Liver (tissue), 3 donors: ENCODE results near the gene ERI3.

Experiments used
- CTCF ChIP-seq: fragments of 150-350 bp; IDR thresholded peaks from 2 replicates; pipeline ENCODE4 v1.5.1; 2017; ENCODE audit warnings: improper control_type of control experiment, low read depth, low read length; ENCODE audit not compliant: missing input control
- EGR1 ChIP-seq, 2 donors: IDR thresholded peaks; 2 replicates each; pipeline ENCODE4 v1.6.1; 2016 to 2018; ENCODE audit warnings: antibody characterized with exemption in 2 of 2, low read depth in 2 of 2
- FOXA1 ChIP-seq: IDR thresholded peaks from 2 replicates; pipeline ENCODE4 v1.6.1; 2016; ENCODE audit warnings: antibody characterized with exemption
- HNF4A ChIP-seq, 2 donors: conservative IDR thresholded peaks; 2 replicates each; pipeline ENCODE4 v1.6.1; 2016; ENCODE audit warnings: antibody characterized with exemption in 2 of 2, mild to moderate bottlenecking in 2 of 2
- HNF4G ChIP-seq: IDR thresholded peaks from 2 replicates; pipeline ENCODE4 v1.6.1; 2016; ENCODE audit warnings: antibody characterized with exemption
- RAD21 ChIP-seq, 2 donors: IDR thresholded peaks; 2 replicates each; pipeline ENCODE4 v1.6.1; 2016; ENCODE audit warnings: antibody characterized with exemption in 2 of 2, mild to moderate bottlenecking in 2 of 2
- REST ChIP-seq: IDR thresholded peaks from 2 replicates; pipeline ENCODE4 v1.6.1; 2016; ENCODE audit warnings: antibody characterized with exemption, mild to moderate bottlenecking
- RXRA ChIP-seq, 2 donors: IDR thresholded peaks; 2 replicates each; pipeline ENCODE4 v1.6.1; 2017 to 2018; ENCODE audit warnings: antibody characterized with exemption in 2 of 2, mild to moderate bottlenecking in 1 of 2
- SP1 ChIP-seq: IDR thresholded peaks from 2 replicates; pipeline ENCODE4 v1.6.1; 2018; ENCODE audit warnings: antibody characterized with exemption, mild to moderate bottlenecking
- TAF1 ChIP-seq: conservative IDR thresholded peaks from 2 replicates; pipeline ENCODE4 v1.6.1; 2016; ENCODE audit warnings: antibody characterized with exemption, mild to moderate bottlenecking
- TF ChIP-seq, protein P1 (sequence below): IDR thresholded peaks from 2 replicates; pipeline ENCODE4 v1.6.1; 2016; ENCODE audit warnings: antibody characterized with exemption
- TF ChIP-seq, protein P2 (sequence below): IDR thresholded peaks from 2 replicates; pipeline ENCODE4 v1.6.1; 2016; ENCODE audit warnings: antibody characterized with exemption
- donor health status: healthy.
- donor health status: healthy.

GRCh38 chr1:44266400-44267344 lies 88.4 kb downstream of the ERI3 start:
- TF ChIP-seq TAF1 (no peak), RXRA (IDR thresholded peaks at IDR 0.05) (no peak), CTCF (no peak), HNF4A (conservative IDR thresholded peaks at IDR 0.05) (no peak), REST (no peak), EGR1 (IDR thresholded peaks at IDR 0.05; ENCODE audit: low read depth in 2 of 2) (no peak), RAD21 (IDR thresholded peaks at IDR 0.05) (no peak), FOXA1 (no peak), SP1 (no peak), HNF4G (no peak)
- TF ChIP-seq, protein P1, sequence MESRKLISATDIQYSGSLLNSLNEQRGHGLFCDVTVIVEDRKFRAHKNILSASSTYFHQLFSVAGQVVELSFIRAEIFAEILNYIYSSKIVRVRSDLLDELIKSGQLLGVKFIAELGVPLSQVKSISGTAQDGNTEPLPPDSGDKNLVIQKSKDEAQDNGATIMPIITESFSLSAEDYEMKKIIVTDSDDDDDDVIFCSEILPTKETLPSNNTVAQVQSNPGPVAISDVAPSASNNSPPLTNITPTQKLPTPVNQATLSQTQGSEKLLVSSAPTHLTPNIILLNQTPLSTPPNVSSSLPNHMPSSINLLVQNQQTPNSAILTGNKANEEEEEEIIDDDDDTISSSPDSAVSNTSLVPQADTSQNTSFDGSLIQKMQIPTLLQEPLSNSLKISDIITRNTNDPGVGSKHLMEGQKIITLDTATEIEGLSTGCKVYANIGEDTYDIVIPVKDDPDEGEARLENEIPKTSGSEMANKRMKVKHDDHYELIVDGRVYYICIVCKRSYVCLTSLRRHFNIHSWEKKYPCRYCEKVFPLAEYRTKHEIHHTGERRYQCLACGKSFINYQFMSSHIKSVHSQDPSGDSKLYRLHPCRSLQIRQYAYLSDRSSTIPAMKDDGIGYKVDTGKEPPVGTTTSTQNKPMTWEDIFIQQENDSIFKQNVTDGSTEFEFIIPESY: no peak
- TF ChIP-seq, protein P2, sequence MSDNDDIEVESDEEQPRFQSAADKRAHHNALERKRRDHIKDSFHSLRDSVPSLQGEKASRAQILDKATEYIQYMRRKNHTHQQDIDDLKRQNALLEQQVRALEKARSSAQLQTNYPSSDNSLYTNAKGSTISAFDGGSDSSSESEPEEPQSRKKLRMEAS: no peak
